Suprapubic skin (tissue), 3 donors: ENCODE measurements around the gene CHD9NB.

ENCODE experiments used
- EP300 ChIP-seq: sonication (generic); formaldehyde crosslinking; IDR thresholded peaks from one replicate; pipeline ENCODE4 v1.6.1; 2017; ENCODE audit warnings: antibody characterized with exemption
- TF ChIP-seq, protein P1 (sequence below), 2 donors: fragments of 200-600 bp in 1 of 2; fragments of 450-650 bp in 1 of 2; sonication (generic) in 1 of 2; IDR thresholded peaks; one replicate each; pipeline ENCODE4 v1.5.1; 2016 to 2019; ENCODE audit warnings: antibody characterized with exemption in 2 of 2, mild to moderate bottlenecking in 1 of 2, moderate library complexity in 1 of 2

DNA sequence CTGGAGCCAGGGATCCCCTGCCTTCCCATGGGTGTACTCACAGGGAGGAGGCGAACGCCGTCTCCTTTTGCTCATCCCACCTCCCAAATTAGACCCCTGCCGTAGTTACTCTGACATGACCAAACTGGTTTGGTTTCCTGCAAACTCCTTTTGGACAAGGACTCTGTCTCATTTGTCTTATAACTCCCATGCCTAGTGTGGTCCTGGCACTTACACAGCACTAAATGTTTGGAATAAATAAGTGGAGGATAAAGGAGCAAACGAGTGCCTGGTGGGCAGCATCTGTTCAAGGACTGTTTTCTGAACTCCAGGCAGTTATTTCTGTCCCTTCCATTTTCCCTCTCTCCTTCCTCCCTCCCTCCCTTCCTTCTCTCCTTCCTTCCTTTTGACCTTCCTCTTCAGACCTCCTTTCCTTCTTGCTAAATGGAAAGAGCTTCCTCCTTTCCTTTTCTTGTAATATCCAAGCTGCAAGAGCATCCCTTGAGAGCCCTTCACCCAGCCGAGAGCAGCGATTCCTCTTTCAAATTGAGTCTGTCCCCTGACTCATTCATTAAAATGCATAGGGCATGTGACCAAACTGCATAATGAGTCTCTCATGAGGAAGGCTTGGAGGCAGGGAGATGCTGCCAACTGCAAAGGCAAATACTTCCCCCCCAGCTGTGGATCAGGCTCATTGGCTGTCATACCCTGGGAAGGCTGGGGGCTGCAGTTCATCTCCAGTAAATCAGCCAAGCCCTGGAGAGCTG, 38.9 kb upstream of the CHD9NB start:
- TF ChIP-seq, protein P1, sequence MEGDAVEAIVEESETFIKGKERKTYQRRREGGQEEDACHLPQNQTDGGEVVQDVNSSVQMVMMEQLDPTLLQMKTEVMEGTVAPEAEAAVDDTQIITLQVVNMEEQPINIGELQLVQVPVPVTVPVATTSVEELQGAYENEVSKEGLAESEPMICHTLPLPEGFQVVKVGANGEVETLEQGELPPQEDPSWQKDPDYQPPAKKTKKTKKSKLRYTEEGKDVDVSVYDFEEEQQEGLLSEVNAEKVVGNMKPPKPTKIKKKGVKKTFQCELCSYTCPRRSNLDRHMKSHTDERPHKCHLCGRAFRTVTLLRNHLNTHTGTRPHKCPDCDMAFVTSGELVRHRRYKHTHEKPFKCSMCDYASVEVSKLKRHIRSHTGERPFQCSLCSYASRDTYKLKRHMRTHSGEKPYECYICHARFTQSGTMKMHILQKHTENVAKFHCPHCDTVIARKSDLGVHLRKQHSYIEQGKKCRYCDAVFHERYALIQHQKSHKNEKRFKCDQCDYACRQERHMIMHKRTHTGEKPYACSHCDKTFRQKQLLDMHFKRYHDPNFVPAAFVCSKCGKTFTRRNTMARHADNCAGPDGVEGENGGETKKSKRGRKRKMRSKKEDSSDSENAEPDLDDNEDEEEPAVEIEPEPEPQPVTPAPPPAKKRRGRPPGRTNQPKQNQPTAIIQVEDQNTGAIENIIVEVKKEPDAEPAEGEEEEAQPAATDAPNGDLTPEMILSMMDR (IDR thresholded peaks at IDR 0.05), result no peak
- no peak for TF ChIP-seq EP300
